GM12872 (cell line): ENCODE results near the gene FLACC1.

Source experiments
- TF ChIP-seq, protein P1 (sequence below): IDR thresholded peaks from 3 replicates; pipeline ENCODE4 v1.5.1; 2011; ENCODE audit warnings: low read depth, mild to moderate bottlenecking, low read length, moderate library complexity; ENCODE audit not compliant: insufficient read depth

Gene FLACC1

DNA sequence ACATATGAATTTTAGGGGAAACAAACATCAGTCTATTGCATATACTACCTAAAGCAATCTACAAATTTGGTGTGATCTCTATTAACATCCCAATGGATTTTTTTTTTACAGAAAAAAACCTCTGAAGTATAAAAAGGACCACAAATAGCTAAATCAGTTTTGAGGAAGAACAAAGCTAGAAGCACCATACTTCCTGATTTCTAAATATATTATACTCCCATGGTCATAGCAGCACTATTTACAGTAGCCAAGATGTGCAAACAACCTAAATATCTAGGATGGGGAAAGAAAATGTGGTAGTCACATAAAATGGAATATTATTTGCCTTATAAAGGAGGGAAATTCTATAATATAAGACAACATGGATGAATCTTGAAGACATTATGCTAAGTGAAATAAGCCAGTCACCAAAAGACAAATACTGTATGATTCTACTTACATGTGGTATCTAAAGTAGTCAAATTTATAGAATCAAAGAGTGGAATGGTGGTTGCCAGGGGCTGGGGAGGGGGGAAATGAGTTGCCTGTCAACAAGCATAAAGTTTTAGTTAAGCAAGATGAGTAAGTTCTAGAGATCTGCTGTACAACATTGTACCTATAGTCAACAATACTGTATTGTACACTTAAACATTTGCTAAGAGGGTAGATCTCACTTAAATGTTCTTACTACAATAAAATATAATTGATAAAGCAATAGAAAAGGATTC is 114.4 kb downstream of the FLACC1 start:
- TF ChIP-seq, protein P1, sequence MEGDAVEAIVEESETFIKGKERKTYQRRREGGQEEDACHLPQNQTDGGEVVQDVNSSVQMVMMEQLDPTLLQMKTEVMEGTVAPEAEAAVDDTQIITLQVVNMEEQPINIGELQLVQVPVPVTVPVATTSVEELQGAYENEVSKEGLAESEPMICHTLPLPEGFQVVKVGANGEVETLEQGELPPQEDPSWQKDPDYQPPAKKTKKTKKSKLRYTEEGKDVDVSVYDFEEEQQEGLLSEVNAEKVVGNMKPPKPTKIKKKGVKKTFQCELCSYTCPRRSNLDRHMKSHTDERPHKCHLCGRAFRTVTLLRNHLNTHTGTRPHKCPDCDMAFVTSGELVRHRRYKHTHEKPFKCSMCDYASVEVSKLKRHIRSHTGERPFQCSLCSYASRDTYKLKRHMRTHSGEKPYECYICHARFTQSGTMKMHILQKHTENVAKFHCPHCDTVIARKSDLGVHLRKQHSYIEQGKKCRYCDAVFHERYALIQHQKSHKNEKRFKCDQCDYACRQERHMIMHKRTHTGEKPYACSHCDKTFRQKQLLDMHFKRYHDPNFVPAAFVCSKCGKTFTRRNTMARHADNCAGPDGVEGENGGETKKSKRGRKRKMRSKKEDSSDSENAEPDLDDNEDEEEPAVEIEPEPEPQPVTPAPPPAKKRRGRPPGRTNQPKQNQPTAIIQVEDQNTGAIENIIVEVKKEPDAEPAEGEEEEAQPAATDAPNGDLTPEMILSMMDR, result no peak
